GM11168 (cell line): ENCODE results near the gene FNBP1.

Experiments used
- in situ Hi-C: fragments of 300-500 bp; cut with MboI; formaldehyde crosslinking; loops from one replicate; pipeline ENCODE4 v1.12.0; 2022; ENCODE audit warnings: low sequenced_read_pairs; ENCODE audit not compliant: unreplicated experiment

The FNBP1 gene

DNA sequence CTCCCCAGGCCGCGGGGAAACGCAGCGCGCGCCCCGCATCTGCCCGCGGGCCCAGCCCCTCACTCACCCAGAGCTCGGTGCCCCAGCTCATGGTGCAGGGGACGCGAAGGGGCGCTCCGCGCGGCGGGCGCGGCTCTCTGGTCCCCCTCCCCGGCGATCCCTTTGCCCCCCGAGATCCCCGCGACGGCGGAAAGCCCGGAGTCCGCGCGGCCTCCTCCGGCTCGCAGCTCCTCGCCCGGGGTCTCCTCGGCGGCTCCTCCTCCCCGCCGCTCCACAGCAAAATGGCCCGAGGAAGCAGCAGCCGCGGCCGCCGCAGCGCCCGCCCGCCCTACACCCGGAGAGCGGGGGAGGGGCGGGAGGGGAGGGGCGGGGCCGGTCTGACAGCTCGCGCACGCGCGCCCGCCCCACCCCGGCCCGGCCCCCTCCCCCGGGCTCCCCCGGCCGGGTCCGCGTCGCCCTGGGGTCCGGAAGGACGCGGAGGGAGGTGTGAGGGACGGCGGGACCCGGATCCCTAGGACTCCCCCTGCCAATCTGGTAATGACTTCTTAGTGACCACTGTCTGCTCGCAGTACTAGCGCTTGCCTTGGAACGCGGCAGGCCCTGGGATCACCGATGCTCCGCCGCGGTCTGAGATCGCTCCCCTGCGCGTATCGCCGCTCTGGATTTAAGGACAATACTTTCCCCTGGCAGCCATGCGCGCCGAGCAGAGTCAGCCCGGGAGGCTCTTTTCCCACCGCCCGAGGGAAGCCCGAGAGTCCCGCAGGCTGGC lies at the start of gene FNBP1:
FNBP1 (minus strand) TSS at position 305 of the 769 bp plus-strand sequence; CDS start at position 91, 214 bp downstream.
- in situ Hi-C loops, result no loop called here

DNA sequence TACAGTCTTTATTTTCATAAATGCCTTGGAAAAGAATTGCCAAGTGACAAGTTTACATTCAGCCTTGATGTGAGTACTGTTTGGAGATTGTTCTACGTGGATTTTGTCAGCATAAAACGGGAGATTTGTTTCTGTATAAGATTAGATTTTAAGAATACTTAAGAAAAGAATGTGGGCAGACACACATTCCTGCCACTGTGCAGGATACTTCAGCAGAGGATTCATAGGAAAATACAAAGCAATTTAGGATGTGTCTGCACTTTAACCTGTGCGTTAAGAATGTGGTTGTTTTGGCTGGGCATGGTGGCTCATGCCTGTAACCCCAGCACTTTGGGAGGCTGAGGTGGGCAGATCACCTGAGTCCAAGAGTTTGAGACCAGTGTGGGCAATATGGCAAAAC lies 47.9 kb upstream of the FNBP1 start:
- in situ Hi-C loops, result no loop called here

DNA sequence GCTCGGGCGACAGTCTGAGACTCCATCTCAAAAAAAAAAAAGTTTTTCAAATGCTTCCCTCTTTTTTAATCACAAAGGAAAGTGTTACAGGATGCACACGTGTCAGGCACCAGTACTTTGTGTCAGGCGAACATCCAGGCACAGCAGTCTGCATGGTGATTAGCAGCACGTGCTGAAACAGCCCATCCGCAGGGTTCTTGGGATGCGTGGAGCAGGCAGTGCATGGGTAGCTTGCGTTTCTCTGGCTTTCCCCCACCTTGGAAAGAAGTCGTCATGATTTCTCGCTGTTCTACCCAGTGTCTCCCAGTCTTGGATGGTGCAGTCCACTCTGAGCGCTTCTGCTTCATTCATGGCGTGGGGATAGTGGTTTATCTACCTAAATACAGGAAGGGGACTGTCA lies 46.2 kb upstream of the FNBP1 start:
- in situ Hi-C loops, result no loop called here

DNA sequence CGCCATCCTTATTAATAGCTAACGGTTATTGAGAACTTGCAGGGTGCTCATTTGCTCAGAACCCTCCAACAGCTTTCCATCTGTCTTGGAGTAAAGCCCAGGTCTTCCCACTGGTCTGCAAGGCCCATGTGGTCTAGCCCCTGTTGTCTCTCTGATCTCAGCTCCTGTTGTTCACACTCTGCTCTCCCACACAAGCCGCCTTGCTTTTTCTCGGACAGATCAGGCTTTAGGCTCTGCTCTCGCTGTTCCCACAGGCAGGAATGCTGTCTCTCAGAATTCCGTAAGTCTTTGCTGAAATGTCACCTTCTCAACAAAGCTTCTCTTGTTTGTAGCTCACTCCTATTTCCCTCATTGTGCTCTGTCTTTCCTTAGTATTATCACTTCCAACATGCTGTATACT lies 45.1 kb upstream of the FNBP1 start:
- in situ Hi-C loops, result no loop called here

DNA sequence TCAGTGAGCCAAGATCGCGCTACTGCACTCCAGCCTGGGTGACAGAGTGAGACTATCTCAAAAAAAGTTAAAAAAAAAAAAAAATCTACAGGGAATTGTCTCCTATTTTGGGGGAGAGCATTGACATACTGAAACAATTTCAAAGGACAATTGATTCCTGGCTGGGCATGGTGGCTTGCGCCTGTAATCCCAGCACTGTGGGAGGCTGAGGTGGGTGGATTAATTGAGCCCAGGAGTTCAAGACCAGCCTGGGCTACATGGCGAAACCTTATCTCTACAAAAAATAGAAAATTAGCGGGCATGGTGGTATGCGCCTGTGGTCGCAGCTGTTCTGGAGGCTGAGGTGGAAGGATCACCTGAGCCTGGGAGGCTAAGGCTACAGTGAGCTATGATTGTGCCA lies 41.3 kb upstream of the FNBP1 start:
- in situ Hi-C loops, result no loop called here

DNA sequence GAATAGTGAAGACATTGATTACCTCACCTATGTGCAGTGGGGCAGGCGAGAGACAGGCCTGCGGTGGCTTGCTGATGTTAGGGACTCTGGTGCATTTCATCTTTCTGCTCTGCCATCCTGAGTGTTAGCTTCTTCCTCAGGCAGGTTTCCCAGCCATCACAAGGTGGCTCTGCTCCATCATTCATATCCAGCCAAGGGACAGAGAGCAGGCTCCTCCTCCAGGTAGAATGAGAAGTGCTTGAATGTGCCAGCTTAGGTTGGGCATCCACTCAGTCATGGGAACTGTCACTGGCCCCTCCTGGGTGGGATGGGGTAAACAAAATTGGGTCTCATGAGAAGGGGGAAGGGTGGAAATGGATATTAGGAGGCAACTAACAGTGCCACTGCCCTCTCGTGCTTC lies 35.6 kb upstream of the FNBP1 start:
- in situ Hi-C loops, result no loop called here

DNA sequence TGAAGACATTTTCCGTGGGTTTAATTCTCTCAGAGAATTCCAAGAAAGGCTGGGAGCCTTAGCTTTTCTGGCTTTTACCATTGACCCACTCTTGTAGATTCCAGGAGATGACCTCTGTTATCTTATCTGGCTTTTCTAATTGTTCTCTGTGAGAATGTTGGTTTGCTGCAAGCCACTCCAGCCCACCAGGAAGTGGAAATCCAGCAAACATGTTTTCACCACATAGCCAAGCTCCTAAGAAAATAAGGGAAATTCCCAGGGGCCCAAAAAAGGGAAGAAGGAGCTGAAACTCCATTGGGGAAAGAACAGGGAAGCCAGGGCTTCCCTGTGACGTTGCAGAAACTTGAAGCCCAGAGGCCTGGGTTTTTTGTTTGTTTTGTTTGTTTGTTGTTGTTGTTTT lies 30.4 kb upstream of the FNBP1 start:
- in situ Hi-C loops, result no loop called here

DNA sequence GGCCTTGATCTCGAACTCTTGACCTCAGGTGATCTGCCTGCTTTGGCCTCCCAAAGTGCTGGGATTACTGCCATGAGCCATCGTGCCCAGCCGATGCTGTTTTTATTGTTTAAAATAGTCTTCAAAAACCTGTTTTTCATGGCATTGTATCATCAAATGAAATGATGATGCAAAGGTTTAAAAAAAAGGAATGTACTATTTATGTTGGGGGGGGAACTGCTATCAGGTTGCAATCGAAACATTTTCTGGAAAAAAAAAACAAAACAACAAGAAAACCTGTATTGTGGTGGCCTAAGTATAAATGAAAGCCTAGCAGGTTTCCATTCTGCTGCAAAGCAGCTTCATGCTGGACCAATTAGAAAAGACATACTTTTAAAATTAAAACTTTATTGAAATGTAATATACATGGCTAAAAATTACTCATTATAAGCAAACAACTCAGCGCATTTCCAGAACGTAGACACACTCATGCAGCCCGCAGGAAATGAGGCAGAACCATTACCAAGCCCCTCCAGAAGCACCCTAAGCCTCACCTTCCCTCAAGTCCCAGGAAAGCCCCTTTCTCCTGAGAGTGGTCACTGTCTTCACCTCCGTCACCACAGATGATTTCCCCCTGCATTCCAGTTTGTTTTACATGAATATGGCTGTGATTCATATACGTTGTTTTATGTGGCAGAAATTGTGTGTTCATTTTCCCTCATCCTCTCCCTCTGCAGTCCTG lies 29.7 kb upstream of the FNBP1 start:
- in situ Hi-C loops, result no loop called here

DNA sequence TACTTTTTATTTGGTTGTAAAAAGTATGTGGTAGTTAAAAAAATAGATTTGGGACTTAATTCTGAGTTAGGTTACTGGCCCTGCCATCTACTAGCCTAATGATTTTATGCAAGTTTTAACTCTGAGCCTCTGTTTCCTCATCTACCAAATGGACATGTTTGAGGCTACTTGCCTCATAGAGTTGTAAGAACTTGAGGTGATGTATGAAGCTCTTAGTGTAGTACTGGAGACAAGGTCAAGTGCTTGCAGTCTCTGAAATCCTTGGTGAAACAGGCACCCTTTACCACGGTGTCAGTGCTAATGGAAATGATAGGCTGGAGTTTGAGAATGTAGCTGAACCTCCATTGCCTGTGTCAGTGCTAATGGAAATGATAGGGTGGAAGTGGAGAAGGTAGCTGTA lies 26.1 kb upstream of the FNBP1 start:
- in situ Hi-C loops, result no loop called here

DNA sequence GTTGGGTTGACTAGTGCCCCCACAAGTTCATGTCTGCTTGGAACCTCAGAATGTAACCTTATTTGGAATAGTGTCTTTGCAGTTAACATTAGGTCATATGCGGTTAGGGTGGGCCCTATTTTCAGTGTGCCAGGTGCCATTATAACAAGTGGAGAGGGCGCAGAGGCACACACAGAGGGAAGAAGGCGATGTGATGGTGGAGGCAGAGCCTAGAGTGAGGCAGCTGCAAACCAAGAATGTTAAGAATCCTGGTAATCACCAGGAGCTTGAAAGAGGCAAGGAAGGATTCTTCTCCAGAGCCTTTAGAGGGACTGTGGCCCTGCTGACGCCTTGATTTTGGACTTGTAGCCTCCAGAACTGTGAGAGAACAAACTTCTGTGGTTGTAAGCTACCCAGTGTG lies 21.6 kb upstream of the FNBP1 start:
- in situ Hi-C loops, result no loop called here

DNA sequence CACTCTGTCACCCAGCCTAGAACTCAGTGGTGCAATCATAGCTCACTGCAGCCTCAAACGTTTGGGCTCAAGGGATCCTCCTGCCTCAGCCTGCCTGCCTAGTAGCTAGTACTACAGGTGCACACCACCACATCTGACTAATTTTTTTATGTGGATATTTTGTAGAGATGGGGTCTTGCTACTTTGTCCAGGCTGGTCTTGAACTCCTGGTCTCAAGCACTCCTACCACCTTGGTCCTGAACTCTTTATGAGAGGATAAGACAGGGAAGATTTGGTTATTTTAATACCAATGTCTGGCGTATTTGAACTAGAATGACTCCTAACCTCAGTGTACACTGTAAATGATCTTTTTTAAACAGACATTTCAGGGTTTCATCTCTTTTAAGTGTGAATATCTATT lies 19.8 kb upstream of the FNBP1 start:
- in situ Hi-C loops, result no loop called here

DNA sequence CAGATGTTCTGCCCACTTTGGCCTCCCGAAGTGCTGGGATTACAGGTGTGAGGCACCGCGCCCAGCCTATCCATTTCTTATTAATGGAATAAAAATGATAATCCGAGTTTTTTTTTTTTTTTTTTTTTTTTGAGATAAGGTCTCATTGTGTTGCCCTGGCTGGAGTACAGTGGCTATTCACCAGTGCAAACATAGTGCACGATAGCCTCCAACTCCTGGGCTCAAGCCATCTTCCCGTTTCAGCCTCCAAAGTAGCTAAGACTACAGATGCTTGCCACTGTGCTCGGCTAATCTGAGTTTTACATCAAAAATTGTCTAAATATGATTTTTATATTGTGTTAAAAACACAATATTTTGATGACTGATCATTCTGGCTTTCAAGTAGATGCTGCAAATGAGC lies 17.3 kb upstream of the FNBP1 start:
- in situ Hi-C loops, result no loop called here

DNA sequence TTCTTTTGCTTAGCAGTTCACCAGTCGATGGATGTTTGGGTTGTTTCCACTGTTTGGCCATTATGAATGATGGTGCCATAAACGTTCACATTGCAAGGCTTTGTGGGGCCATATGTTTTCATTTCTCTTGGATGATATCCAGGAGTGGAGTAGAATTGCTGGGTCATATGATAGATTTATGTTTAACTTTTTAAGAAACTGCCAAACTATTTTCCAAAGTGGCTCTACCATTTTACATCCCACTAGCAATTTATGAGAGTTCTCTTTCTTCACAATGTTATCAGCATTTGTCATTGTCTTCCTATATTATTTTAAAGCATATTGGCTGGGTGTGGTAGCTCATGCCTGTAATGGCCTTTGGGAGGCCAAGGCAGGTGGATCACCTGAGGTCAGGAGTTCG lies 15.9 kb upstream of the FNBP1 start:
- in situ Hi-C loops, result no loop called here

DNA sequence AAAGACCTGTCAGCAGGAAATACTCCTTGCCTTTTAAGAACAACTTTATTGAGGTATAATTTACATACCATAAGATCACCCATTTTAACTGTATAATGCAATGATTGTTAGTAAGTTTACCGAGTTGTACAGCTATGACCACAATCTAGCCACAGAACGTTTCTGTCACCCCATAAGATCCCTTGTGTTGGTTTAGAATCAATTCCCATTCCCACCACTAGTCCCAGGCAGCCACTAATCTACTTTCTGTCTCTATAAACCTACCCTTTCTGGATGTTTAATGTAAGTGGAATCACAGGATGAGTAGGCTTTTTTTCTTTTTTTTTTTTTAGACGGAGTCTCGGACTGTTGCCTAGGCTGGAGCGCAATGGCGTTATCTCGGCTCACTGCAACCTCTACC lies 15.2 kb upstream of the FNBP1 start:
- in situ Hi-C loops, result no loop called here

DNA sequence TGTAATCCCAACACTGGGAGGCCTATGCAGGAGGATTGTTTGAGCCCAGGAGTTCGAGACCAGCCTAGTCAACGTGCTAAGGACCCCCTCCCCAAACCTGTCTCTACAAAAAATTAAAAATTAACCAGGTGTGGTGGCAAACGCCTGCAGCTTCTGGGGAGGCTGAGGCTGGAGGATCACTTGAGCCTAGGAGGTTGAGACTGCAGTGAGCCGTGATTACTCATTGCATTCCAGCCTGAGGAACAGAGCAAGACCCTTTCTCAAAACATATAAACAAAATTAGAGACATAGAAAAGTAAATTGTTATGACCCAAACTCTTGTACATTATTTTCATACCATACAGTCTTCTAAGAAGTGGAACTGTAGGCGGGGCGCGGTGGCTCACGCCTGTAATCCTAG lies 11.8 kb upstream of the FNBP1 start:
- in situ Hi-C loops, result no loop called here

DNA sequence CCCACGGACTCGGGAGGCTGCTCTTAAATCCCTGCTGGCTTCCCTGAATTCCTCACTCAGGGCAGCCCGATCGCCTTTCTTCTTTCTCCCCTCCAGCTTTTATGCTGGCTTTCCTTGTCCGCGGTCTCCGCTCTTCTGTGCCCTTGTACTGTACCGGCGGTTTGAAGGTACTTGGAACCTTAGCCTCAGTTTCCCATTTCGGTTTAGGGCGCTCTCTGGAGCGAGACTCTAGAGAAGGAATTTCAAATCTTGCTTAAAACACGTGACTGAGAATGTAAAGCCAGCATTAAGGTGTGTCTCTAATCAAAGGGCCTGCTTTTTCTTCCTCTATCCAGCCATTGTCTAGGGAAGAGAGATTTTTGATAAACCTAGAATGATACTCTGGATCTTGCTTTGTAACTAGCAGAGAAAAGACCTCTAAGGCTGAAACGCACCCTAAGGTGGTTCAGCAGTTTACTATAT lies 11.4 kb upstream of the FNBP1 start:
- in situ Hi-C loops, result no loop called here

DNA sequence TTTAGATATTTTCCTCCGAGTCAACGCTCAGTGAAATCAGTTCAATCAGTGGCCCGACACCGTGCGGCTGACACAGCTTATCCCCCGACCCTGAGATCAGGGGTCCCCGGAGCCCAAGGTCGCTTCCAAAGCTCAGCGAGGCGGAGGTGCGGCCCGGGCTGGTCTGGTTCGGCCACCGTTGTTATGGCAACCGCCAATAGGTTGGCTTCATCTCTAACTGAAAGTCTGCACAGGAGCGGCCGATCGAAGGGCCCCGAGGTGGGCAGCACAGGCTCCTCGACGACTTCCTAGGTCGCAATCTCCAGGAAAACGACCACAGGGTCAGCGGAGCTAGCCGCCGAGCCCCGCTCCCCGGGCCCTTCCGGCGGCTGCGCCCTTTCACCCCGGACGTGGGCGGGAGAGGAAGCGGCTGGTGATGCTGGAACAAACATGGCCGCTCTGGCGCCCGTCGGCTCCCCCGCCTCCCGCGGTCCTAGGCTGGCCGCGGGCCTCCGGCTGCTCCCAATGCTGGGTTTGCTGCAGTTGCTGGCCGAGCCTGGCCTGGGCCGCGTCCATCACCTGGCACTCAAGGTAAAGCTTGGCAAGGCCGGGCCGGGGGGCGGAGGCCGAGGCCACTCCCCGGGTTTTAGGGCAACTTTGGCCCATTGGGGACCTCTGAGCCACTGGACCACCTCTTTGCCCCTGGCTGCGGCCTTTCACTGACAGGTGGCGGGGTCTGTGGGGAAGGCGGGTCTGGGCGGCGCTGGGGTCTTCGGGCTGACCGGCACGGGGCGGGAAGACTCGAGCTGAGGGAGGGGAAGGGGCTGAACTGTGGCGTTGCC lies 10.7 kb upstream of the FNBP1 start, which contains the start of gene GPR107:
GPR107 (plus strand) TSS at position 403 of the 821 bp plus-strand sequence; CDS start at position 430, 27 bp downstream.
- in situ Hi-C loops, result no loop called here

DNA sequence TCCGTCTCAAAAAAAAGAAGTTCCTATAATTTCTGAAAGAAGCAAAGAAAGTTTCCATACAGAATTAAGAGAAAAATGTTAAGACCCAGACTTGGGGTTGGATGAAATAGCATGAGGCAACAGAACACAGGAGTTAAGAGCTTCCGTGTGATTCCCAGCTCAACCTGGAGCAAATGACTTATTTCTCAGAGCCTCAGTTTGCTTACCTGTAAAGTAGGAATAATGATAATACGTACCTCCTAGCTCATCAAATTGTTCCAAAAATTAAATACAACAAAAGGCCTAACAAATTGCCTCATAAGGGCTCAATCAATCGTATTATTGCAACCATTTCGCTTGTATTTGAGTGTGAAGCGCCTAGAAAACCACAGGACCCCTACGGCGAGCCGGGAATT lies 10.1 kb upstream of the FNBP1 start:
- in situ Hi-C loops, result no loop called here

DNA sequence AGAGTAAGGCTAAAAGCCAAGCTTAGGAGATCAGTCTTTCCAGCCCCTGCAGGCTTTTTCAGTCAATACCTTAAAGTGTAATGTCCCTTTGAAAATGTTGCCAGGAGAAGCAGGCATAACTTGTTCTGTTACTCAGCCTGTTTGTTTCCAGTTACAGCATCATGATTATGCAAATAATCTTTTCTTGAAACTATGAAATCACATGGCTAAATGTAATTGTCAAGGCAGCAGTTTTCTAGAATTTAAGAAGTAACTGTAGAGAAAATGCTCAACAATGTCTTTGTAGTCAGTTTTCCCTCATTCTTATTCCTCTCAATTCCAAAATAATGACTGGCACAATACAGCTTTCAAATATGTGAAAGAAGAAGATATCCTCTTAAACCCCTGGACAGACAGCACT lies 8.9 kb upstream of the FNBP1 start:
- in situ Hi-C loops, result no loop called here

DNA sequence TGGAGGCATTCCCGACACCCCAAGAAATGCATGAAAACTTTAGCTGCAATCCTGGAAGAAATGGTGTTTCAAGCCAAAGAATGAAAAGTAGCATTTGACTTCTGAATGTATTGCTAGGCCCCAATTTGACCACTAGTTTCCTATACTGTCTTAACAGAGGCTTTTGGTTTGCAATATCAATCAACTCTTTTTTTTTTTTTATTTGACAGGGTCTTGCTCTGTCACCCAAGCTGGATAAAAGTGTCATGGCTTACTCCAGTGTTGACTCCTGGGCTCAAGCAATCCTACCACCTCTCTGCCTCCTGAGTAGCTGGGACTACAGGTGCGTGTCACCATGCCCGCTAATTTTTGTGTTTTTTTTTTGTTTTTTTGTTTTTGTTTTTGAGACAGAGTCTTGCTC lies 7.5 kb upstream of the FNBP1 start:
- in situ Hi-C loops, result no loop called here
